Heart left ventricle (tissue), 13 donors: Measurements from ENCODE around the gene FOXN3.

Source experiments
- CTCF ChIP-seq, 12 donors: fragments of 200-600 bp; sonication (generic) in 4 of 12; IDR thresholded peaks; one replicate each; pipeline versions ENCODE4 v1.5.0 to v1.8.0; 2018 to 2022; ENCODE audit warnings: antibody characterized with exemption in 12 of 12, mild to moderate bottlenecking in 5 of 12
- POLR2A ChIP-seq, 2 donors: fragments of 450-650 bp; IDR thresholded peaks; one replicate each; pipeline ENCODE4 v1.6.1; 2017; ENCODE audit warnings: antibody characterized with exemption in 2 of 2, mild to moderate bottlenecking in 2 of 2, moderate library complexity in 2 of 2
- donor health status: ischemic (EF 13 %, LVEDD 7.1; RV severe dilation, severe dysfunction).
- donor health status: DM: no; HTN: yes; CAD: no.
- donor health status: DM: no; HTN: no; CAD: no.
- donor health status: ischemic (EF 25% LVEDD 6.9; RV normal size, moderate dysfunction).
- donor health status: ischemic (EF 25% LVEDD 5.7; RV mildly dilated, moderate dysfunction).
- donor health status: ischemic (EF 35%, LVEDD 5.7; RV mildly dilated, moderate dysfunction).
- donor health status: nonischemic (EF 11% LVEDD 7.7; RV severe dilation, severe dysfunction).
- donor health status: DM: yes; HTN: yes; CAD: no.
- donor health status: PGD.
- donor health status: ischemic (EF 29% LVEDD 5.4; RV normal size, mild dysfunction).
- donor health status: nonischemic (EF 23%, LVEDD 6.1; RV moderate dilation, normal function).

GRCh38 chr14:89366864-89367778, 49.9 kb downstream of the FOXN3 start:
- no peak for TF ChIP-seq CTCF (IDR thresholded peaks at IDR 0.05)
- TF ChIP-seq POLR2A (IDR thresholded peaks at IDR 0.05), result no peak
